ENCODE data around the gene TSPAN33.
"Not testable (repeated sequence)": the region's sequence is repeated elsewhere in the genome, so short reads cannot be mapped to it uniquely, and the experiment has no call there.

TSPAN33 gene

GRCh38 chr7:129218514-129219062 lies 74.1 kb downstream of the TSPAN33 start (continued):
- TF ChIP-seq, protein P1, sequence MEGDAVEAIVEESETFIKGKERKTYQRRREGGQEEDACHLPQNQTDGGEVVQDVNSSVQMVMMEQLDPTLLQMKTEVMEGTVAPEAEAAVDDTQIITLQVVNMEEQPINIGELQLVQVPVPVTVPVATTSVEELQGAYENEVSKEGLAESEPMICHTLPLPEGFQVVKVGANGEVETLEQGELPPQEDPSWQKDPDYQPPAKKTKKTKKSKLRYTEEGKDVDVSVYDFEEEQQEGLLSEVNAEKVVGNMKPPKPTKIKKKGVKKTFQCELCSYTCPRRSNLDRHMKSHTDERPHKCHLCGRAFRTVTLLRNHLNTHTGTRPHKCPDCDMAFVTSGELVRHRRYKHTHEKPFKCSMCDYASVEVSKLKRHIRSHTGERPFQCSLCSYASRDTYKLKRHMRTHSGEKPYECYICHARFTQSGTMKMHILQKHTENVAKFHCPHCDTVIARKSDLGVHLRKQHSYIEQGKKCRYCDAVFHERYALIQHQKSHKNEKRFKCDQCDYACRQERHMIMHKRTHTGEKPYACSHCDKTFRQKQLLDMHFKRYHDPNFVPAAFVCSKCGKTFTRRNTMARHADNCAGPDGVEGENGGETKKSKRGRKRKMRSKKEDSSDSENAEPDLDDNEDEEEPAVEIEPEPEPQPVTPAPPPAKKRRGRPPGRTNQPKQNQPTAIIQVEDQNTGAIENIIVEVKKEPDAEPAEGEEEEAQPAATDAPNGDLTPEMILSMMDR (tag by site-specific recombination; IDR thresholded peaks at IDR 0.05): peak; percentile 87
- TF ChIP-seq ZNF654 (tag by site-specific recombination; IDR thresholded peaks at IDR 0.05; ENCODE audit: low read depth) (peak; percentile 99), ZNF660 (tag by site-specific recombination; IDR thresholded peaks at IDR 0.05) (peak; percentile 90)

- H3K4me1 ChIP-seq (ENCODE audit: control insufficient read depth, insufficient read depth, low read length); H3K9me3 ChIP-seq (ENCODE audit: control insufficient read depth, insufficient read depth, low read depth, low read length); H3K36me3 ChIP-seq (ENCODE audit: control insufficient read depth in 2 of 2, insufficient read depth in 1 of 2, low read length in 2 of 2); H3K4me3 ChIP-seq (ENCODE audit: low read depth, low read length); H3K27ac ChIP-seq (ENCODE audit: extremely low read depth, low read depth, low read length): not testable (repeated sequence)
- CTCF ChIA-PET: interaction anchor here (0.6 to 6.4 kb wide), 63 partner anchors 9 to 1820 kb away, joined by 3 to 95 read pairs (median 5); partner anchors contain the start of gene STRIP2
- POLR2A ChIA-PET: interaction anchor here (1.0 kb wide), 1 partner anchor 148 kb away, joined by 3 read pairs; no protein-coding TSS in a partner anchor
- 0 out of 2 replicates have a peak, but pooled peaks have one; percentile 57 for TF ChIP-seq ZNF121 (tag by site-specific recombination; IDR thresholded peaks at IDR 0.05)
These were observed 74.7 kb downstream of the TSPAN33 start for GRCh38 chr7:129219166-129219565.

All from HEK293 (cell line).